Urothelium cell line (cell line): Measurements from ENCODE around the gene DTD1.

Experiments
- DNase-seq: peaks from one replicate; pipeline ENCODE4 v3.0.0; 2011; ENCODE audit warnings: low spot score, mixed read lengths
- FAIRE-seq: peaks from 2 replicates; lab custom pipeline; 2011; peaks lifted over from hg19 to GRCh38; lab: Jason Lieb, UNC

DTD1 gene

GRCh38 chr20:18587665-18588573, at the start of gene DTD1:
TSS of gene DTD1 (plus strand) at chr20:18588054. CDS start at chr20:18588073, 19 bp downstream.
- FAIRE-seq (peak; percentile 97), DNase-seq (peak; percentile 95)

GRCh38 chr20:18541741-18542140, 46.1 kb upstream of the DTD1 start:
- DNase-seq (no peak), FAIRE-seq (no peak)

GRCh38 chr20:18543216-18543615, 44.6 kb upstream of the DTD1 start:
- DNase-seq (no peak), FAIRE-seq (no peak)

- no peak for DNase-seq
Observed at GRCh38 chr20:18543932-18544331, 43.9 kb upstream of the DTD1 start.

GRCh38 chr20:18545566-18545965, 42.3 kb upstream of the DTD1 start:
- no peak for FAIRE-seq

More at GRCh38 chr20:18543932-18544331, 43.9 kb upstream of the DTD1 start:
- no peak for FAIRE-seq

GRCh38 chr20:18548465-18548864, 39.4 kb upstream of the DTD1 start:
- DNase-seq (no peak), FAIRE-seq (no peak)

More at GRCh38 chr20:18545566-18545965, 42.3 kb upstream of the DTD1 start:
- DNase-seq, result no peak

- no peak for FAIRE-seq
Observed at GRCh38 chr20:18553746-18554145, 34.1 kb upstream of the DTD1 start.

GRCh38 chr20:18566892-18567738, 20.7 kb upstream of the DTD1 start, which contains the start of gene SMIM26:
TSS of gene SMIM26 (plus strand) at chr20:18567432. CDS start at chr20:18567479, 47 bp downstream.
- no peak for FAIRE-seq

More at GRCh38 chr20:18553746-18554145, 34.1 kb upstream of the DTD1 start:
- DNase-seq, result no peak

GRCh38 chr20:18567739-18568091, 20.1 kb upstream of the DTD1 start:
- DNase-seq (peak; percentile 14), FAIRE-seq (no peak)

More at GRCh38 chr20:18566892-18567738, 20.7 kb upstream of the DTD1 start, which contains the start of gene SMIM26:
- peak; percentile 96 for DNase-seq

- DNase-seq (no peak), FAIRE-seq (no peak)
Observed at GRCh38 chr20:18571009-18571408, 16.8 kb upstream of the DTD1 start.

- no peak for FAIRE-seq
- DNase-seq, result no peak
Observed at GRCh38 chr20:18571578-18571977, 16.3 kb upstream of the DTD1 start.

GRCh38 chr20:18577942-18578341, 9.9 kb upstream of the DTD1 start:
- FAIRE-seq, result no peak

GRCh38 chr20:18578581-18578980, 9.3 kb upstream of the DTD1 start:
- FAIRE-seq (no peak), DNase-seq (no peak)

More at GRCh38 chr20:18577942-18578341, 9.9 kb upstream of the DTD1 start:
- DNase-seq, result no peak

GRCh38 chr20:18580012-18580411, 7.8 kb upstream of the DTD1 start:
- no peak for DNase-seq
- FAIRE-seq, result no peak

GRCh38 chr20:18585134-18585533, 2.7 kb upstream of the DTD1 start:
- FAIRE-seq (no peak), DNase-seq (no peak)

GRCh38 chr20:18588574-18588933, 700 bp downstream of the DTD1 start:
- DNase-seq, result no peak
- no peak for FAIRE-seq

- DNase-seq (no peak), FAIRE-seq (no peak)
Observed at GRCh38 chr20:18589941-18590674, 2.3 kb downstream of the DTD1 start.

- DNase-seq, result no peak
- no peak for FAIRE-seq
Observed at GRCh38 chr20:18596270-18596669, 8.4 kb downstream of the DTD1 start.

GRCh38 chr20:18609741-18610140, 21.9 kb downstream of the DTD1 start:
- no peak for FAIRE-seq

GRCh38 chr20:18611492-18611891, 23.6 kb downstream of the DTD1 start:
- FAIRE-seq, result no peak

More at GRCh38 chr20:18609741-18610140, 21.9 kb downstream of the DTD1 start:
- no peak for DNase-seq

GRCh38 chr20:18613553-18613952, 25.7 kb downstream of the DTD1 start:
- no peak for DNase-seq
- no peak for FAIRE-seq

More at GRCh38 chr20:18611492-18611891, 23.6 kb downstream of the DTD1 start:
- DNase-seq, result no peak
